ENCODE results near the gene ARMC2. TPM values are rescaled to one million over a fixed set of nuclear protein-coding genes. Genes with fewer than 3 reads are reported as not detected.
A peak's percentile ranks its signal among the peaks of the same experiment; 100 is the strongest.

Gene ARMC2
- total RNA-seq, 4 donors from 2014 or later = 0.27 to 4.1 (median 1.2) TPM

GRCh38 chr6:108895571-108895970 lies 47.3 kb downstream of the ARMC2 start:
- Histone ChIP-seq H3K27me3 (no peaks in the 10 kb centered on the region), H3K4me3 (no peak overlapping the region), H3K27ac (peak overlapping the region in 3 of 4 donors; percentile 45 to 75 (median 63)), H3K4me1 (peaks cover 0 to 32% (median 15%) of the 10 kb centered on the region in 3 donors), H3K36me3 (no peaks in the 10 kb centered on the region), H3K9me3 (no peaks in the 10 kb centered on the region)
- 74 to 78% methylated on average over 1 of the region's 1 CpG for WGBS, 2 donors
- intact Hi-C loops (cut with DNase I) = no loop called here
- no peak for DNase-seq
- TF ChIP-seq CTCF (IDR thresholded peaks at IDR 0.05) (no peak), POLR2A (IDR thresholded peaks at IDR 0.05) (no peak)

- intact Hi-C loops (cut with DNase I) = no loop called here
- no peaks in the 10 kb centered on the region for H3K36me3 ChIP-seq
- H3K27me3 ChIP-seq = no peaks in the 10 kb centered on the region
- H3K9me3 ChIP-seq = no peaks in the 10 kb centered on the region
- DNase-seq = no peak
- WGBS, 2 donors = 63 to 68% methylated on average over 3 of the region's 3 CpGs
- no peak for TF ChIP-seq CTCF (IDR thresholded peaks at IDR 0.05)
- TF ChIP-seq POLR2A (IDR thresholded peaks at IDR 0.05) = no peak
- H3K4me1 ChIP-seq = peaks cover 0 to 32% (median 15%) of the 10 kb centered on the region in 3 donors
- no peak overlapping the region for H3K4me3 ChIP-seq
- peak overlapping the region; percentile 39 to 76 (median 68) for H3K27ac ChIP-seq
Measured at GRCh38 chr6:108896111-108896661, 48.0 kb downstream of the ARMC2 start.

GRCh38 chr6:108897371-108897770 lies 49.1 kb downstream of the ARMC2 start:
- TF ChIP-seq POLR2A (IDR thresholded peaks at IDR 0.05) (no peak), CTCF (IDR thresholded peaks at IDR 0.05) (no peak)
- no peak for DNase-seq
- intact Hi-C loops (cut with DNase I) = no loop called here
- no peaks in the 10 kb centered on the region for H3K36me3 ChIP-seq
- H3K27ac ChIP-seq = no peak overlapping the region
- H3K4me1 ChIP-seq = peaks cover 0 to 42% (median 18%) of the 10 kb centered on the region in 3 donors
- 53 to 60% methylated on average over 1 of the region's 1 CpG for WGBS, 2 donors
- H3K27me3 ChIP-seq = no peaks in the 10 kb centered on the region
- no peaks in the 10 kb centered on the region for H3K9me3 ChIP-seq
- H3K4me3 ChIP-seq = no peak overlapping the region

- Histone ChIP-seq H3K27ac (peak overlapping the region in 3 of 4 donors; percentile 11 to 57 (median 37)), H3K4me1 (peaks cover 0 to 18% (median 7%) of the 10 kb centered on the region in 3 donors)
Measured at GRCh38 chr6:108902382-108902792, 54.2 kb downstream of the ARMC2 start.

GRCh38 chr6:108903796-108904195 lies 55.6 kb downstream of the ARMC2 start:
- no peak for TF ChIP-seq POLR2A (IDR thresholded peaks at IDR 0.05)
- TF ChIP-seq CTCF (IDR thresholded peaks at IDR 0.05) = no peak
- intact Hi-C loops (cut with DNase I) = no loop called here
- no peak for DNase-seq
- 74 to 76% methylated on average over 1 of the region's 1 CpG for WGBS, 2 donors
- Histone ChIP-seq H3K27ac (no peak overlapping the region), H3K4me1 (peaks cover 0 to 16% (median 6%) of the 10 kb centered on the region in 3 donors), H3K4me3 (no peak overlapping the region), H3K36me3 (no peaks in the 10 kb centered on the region), H3K27me3 (no peaks in the 10 kb centered on the region), H3K9me3 (no peaks in the 10 kb centered on the region)

More at GRCh38 chr6:108902382-108902792, 54.2 kb downstream of the ARMC2 start:
- H3K9me3 ChIP-seq = no peaks in the 10 kb centered on the region
- no peak for DNase-seq
- no peaks in the 10 kb centered on the region for H3K36me3 ChIP-seq
- no peak overlapping the region for H3K4me3 ChIP-seq
- intact Hi-C loops (cut with DNase I) = no loop called here
- no peak for TF ChIP-seq POLR2A (IDR thresholded peaks at IDR 0.05)
- TF ChIP-seq CTCF (IDR thresholded peaks at IDR 0.05) = no peak
- no peaks in the 10 kb centered on the region for H3K27me3 ChIP-seq

All from esophagus squamous epithelium (tissue), 5 donors.